ENCODE data around the gene DTHD1.

- no peak for TF ChIP-seq POLR2A (IDR thresholded peaks at IDR 0.05)
- no peak for TF ChIP-seq CTCF (IDR thresholded peaks at IDR 0.05)
These were observed 29.4 kb upstream of the DTHD1 start for GRCh38 chr4:36251983-36252382.
